Fibroblast of lung (primary cell): ENCODE results near the gene TMEM132D. TPM values are rescaled to one million over a fixed set of nuclear protein-coding genes. Genes with fewer than 3 reads are reported as not detected.
A peak's percentile ranks its signal among the peaks of the same experiment; 100 is the strongest.

Experiments
- DNase-seq, 2 donors: peaks; one replicate each; pipeline versions ENCODE4 v3.0.0 to v3.0.0-alpha.2; 2010; ENCODE audit warnings: low read depth in 2 of 2
- H2AFZ ChIP-seq: 2 replicates; pipeline ENCODE4 v1.5.1; 2012; ENCODE audit warnings: low read length, control low read depth, inconsistent platforms
- H3K27ac ChIP-seq: 2 replicates; pipeline ENCODE4 v1.5.1; 2011; ENCODE audit warnings: low read length, control low read depth; ENCODE audit not compliant: insufficient read depth
- H3K27me3 ChIP-seq: 2 replicates; pipeline ENCODE4 v1.5.1; 2011; ENCODE audit warnings: mild to moderate bottlenecking, low read length; ENCODE audit not compliant: control insufficient read depth, insufficient read depth
- H3K36me3 ChIP-seq: 2 replicates; pipeline ENCODE4 v1.5.1; 2011; ENCODE audit warnings: low read length; ENCODE audit not compliant: control insufficient read depth, insufficient read depth
- H3K4me1 ChIP-seq: 2 replicates; pipeline ENCODE4 v1.5.1; 2011; ENCODE audit warnings: low read length; ENCODE audit not compliant: control insufficient read depth, insufficient read depth; ENCODE audit errors: extremely low read depth
- H3K4me2 ChIP-seq: 2 replicates; pipeline ENCODE4 v1.5.1; 2011; ENCODE audit warnings: low read length, control low read depth; ENCODE audit not compliant: insufficient read depth; ENCODE audit errors: extremely low read depth
- H3K4me3 ChIP-seq, 4 experiments: fragments of 200-600 bp in 1 of 4; sonication (generic) in 1 of 4; replicated peaks in 1 of 4; 2 replicates each; pipeline ENCODE4 v1.5.1; 2011 to 2016; ENCODE audit warnings: low read length in 4 of 4, low read depth in 3 of 4, mild to moderate bottlenecking in 3 of 4, control low read depth in 2 of 4, inconsistent platforms in 1 of 4, mixed read lengths in 1 of 4; ENCODE audit not compliant: insufficient read depth in 1 of 4; ENCODE audit errors: control extremely low read depth in 1 of 4
- H3K79me2 ChIP-seq: 2 replicates; pipeline ENCODE4 v1.5.1; 2012; ENCODE audit warnings: mild to moderate bottlenecking, low read length, inconsistent platforms; ENCODE audit not compliant: control insufficient read depth, insufficient read depth
- H3K9ac ChIP-seq: 2 replicates; pipeline ENCODE4 v1.5.1; 2011; ENCODE audit warnings: mild to moderate bottlenecking, low read length, control low read depth; ENCODE audit not compliant: insufficient read depth
- H3K9me3 ChIP-seq: 2 replicates; pipeline ENCODE4 v1.5.1; 2012; ENCODE audit warnings: low read depth, low read length; ENCODE audit not compliant: control insufficient read depth, insufficient read depth
- H4K20me1 ChIP-seq: 2 replicates; pipeline ENCODE4 v1.5.1; 2011; ENCODE audit warnings: low read length; ENCODE audit not compliant: control insufficient read depth, insufficient read depth; ENCODE audit errors: extremely low read depth
- EZH2 ChIP-seq: IDR thresholded peaks from 2 replicates; pipeline ENCODE4 v1.5.1; 2012; ENCODE audit warnings: low read length, control low read depth, mild to moderate bottlenecking; ENCODE audit errors: missing control alignments
- polyA plus RNA-seq, 2 donors: library from polyadenylated mRNA; depleted of rRNA in 1 of 2; stranded (reverse) in 1 of 2; unstranded in 1 of 2; fragments of >200 nt; gene quantifications; 2 replicates each; pipeline ENCODE4 v1.2.1, GENCODE V29; 2011 to 2012; ENCODE audit warnings: missing spikeins in 1 of 2
- total RNA-seq: library from RNA; depleted of rRNA; stranded (reverse); fragments of >200 nt; gene quantifications from 2 replicates; pipeline ENCODE4 v1.2.1, GENCODE V29; 2014
- TF ChIP-seq, protein P1 (sequence below), 2 donors: IDR thresholded peaks in 1 of 2; conservative IDR thresholded peaks in 1 of 2; 1 replicate in 1 of 2; 2 replicates in 1 of 2; pipeline ENCODE4 v1.5.1; 2011 to 2012; ENCODE audit warnings: low read length in 2 of 2, control low read depth in 1 of 2, inconsistent platforms in 1 of 2, low read depth in 1 of 2, mild to moderate bottlenecking in 1 of 2

Gene TMEM132D
- total and polyA plus RNA-seq, 2 donors (not counting 1 experiment from before 2014, with no cell fraction given): not detected

DNA sequence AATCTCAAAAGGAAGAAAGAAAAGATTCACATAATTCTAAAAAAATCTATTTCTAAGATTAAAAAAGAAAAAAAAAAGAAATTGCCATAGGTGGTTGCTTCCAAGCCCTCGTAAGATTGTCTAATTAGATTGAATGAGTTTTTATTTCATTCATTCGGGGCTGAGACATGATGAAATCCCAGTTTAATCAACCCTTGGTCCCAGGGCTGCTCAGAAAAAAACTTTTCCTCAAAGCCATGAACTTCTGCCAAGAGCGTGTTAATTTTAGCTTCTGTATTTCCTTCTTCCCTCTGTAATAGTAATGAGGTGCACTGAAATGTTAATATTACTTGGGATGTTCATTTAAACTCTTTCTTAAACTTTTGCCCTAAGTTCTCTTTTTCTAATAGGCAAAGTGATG is 62.6 kb downstream of the TMEM132D start:
- no peak for TF ChIP-seq EZH2
- TF ChIP-seq, protein P1, sequence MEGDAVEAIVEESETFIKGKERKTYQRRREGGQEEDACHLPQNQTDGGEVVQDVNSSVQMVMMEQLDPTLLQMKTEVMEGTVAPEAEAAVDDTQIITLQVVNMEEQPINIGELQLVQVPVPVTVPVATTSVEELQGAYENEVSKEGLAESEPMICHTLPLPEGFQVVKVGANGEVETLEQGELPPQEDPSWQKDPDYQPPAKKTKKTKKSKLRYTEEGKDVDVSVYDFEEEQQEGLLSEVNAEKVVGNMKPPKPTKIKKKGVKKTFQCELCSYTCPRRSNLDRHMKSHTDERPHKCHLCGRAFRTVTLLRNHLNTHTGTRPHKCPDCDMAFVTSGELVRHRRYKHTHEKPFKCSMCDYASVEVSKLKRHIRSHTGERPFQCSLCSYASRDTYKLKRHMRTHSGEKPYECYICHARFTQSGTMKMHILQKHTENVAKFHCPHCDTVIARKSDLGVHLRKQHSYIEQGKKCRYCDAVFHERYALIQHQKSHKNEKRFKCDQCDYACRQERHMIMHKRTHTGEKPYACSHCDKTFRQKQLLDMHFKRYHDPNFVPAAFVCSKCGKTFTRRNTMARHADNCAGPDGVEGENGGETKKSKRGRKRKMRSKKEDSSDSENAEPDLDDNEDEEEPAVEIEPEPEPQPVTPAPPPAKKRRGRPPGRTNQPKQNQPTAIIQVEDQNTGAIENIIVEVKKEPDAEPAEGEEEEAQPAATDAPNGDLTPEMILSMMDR (conservative IDR thresholded peaks at IDR 0.05 in 1 of 2, IDR thresholded peaks at IDR 0.05 in 1 of 2; ENCODE audit: low read depth in 1 of 2, low read length in 2 of 2): no peak
- no peak overlapping the region for H3K4me3 ChIP-seq
- H3K27ac ChIP-seq: no peak overlapping the region
- H3K4me2 ChIP-seq: no peak overlapping the region
- H3K9ac ChIP-seq: no peak overlapping the region
- no peaks in the 10 kb centered on the region for H3K9me3 ChIP-seq
- no peaks in the 10 kb centered on the region for H4K20me1 ChIP-seq
- H3K79me2 ChIP-seq: no peaks in the 10 kb centered on the region
- H3K4me1 ChIP-seq: no peaks in the 10 kb centered on the region
- no peak overlapping the region for H2AFZ ChIP-seq
- H3K27me3 ChIP-seq: no peaks in the 10 kb centered on the region
- DNase-seq: no peak
- no peaks in the 10 kb centered on the region for H3K36me3 ChIP-seq

DNA sequence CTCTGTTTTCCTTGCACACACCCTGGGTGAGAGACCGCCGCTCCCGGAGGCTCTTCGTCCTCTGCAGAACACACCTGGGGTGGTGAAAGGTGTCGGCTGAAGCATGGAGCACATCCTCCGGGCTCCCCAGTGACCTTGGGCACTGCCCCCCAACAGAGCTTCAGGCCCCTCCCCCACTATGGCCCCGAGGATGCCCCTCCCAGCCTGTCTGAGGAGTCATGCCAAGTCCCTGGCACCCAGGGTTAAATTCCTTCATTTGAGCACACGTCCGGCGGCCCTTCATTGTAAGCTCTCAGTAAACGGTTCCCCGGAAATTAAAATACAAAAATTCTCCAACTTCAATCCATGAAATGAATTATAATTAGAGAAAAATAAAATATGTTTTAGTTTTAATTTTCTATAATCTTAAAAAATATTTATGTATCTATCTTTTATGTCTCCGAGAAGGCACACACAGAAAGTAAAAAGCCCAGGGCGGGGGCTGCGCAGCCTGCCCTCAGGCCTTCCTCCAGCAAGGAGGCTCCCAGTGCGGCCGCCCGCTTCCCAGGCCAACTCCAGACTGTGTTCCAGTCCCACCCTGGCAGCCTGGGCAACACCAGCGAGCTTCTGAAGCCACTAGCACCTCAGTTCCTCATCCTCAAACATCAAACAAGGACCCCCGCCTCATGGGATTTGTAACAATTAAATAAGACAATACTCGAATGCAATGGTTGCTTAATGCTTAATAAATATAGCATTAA is 63.5 kb downstream of the TMEM132D start:
- TF ChIP-seq, protein P1 (conservative IDR thresholded peaks at IDR 0.05 in 1 of 2, IDR thresholded peaks at IDR 0.05 in 1 of 2; ENCODE audit: low read depth in 1 of 2, low read length in 2 of 2): no peak
- no peak for TF ChIP-seq EZH2
- no peaks in the 10 kb centered on the region for H3K27me3 ChIP-seq

DNA sequence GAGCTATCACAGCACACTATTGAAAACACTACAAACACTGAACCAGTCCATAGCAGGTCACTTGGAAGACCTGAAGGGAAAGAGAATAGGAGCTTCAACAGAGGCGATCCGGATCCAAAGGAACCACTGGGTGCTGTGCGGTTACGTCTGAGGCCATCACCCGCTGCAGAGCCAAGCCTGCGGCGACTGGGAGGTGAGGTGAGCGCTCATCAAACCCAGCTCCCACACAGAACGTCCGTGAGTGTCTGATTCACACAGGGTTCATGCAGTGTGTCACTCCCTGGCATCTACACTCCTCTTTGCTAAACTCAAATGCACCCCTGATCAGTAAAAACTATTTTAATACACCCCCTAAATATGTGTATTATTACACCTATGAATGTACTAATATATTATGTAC is 64.1 kb downstream of the TMEM132D start:
- Histone ChIP-seq H3K9ac (no peak overlapping the region), H3K27ac (no peak overlapping the region), H4K20me1 (no peaks in the 10 kb centered on the region), H3K4me2 (no peak overlapping the region), H3K27me3 (no peaks in the 10 kb centered on the region), H3K4me3 (no peak overlapping the region), H3K9me3 (no peaks in the 10 kb centered on the region), H3K79me2 (no peaks in the 10 kb centered on the region), H2AFZ (no peak overlapping the region), H3K36me3 (no peaks in the 10 kb centered on the region), H3K4me1 (no peaks in the 10 kb centered on the region)
- peak in 1 of 2 donors; percentile 75 for DNase-seq
- TF ChIP-seq, protein P1 (conservative IDR thresholded peaks at IDR 0.05 in 1 of 2, IDR thresholded peaks at IDR 0.05 in 1 of 2; ENCODE audit: low read depth in 1 of 2, low read length in 2 of 2): no peak
- TF ChIP-seq EZH2: no peak

More for the DNA sequence above, 63.5 kb downstream of the TMEM132D start:
- Histone ChIP-seq H3K4me2 (no peak overlapping the region), H3K9me3 (no peaks in the 10 kb centered on the region), H4K20me1 (no peaks in the 10 kb centered on the region), H3K4me1 (no peaks in the 10 kb centered on the region), H3K79me2 (no peaks in the 10 kb centered on the region), H3K36me3 (no peaks in the 10 kb centered on the region), H3K9ac (no peak overlapping the region), H3K27ac (no peak overlapping the region), H2AFZ (no peak overlapping the region), H3K4me3 (no peak overlapping the region)
- no peak for DNase-seq
